Measurements from ENCODE around the gene ARHGEF25.
"Not testable (repeated sequence)": the region's sequence is repeated elsewhere in the genome, so short reads cannot be mapped to it uniquely, and the experiment has no call there.

ARHGEF25 gene

GRCh38 chr12:57585156-57585555, 26.1 kb upstream of the ARHGEF25 start:
- no peak for DNase-seq (ENCODE audit: low read depth, low spot score)

GRCh38 chr12:57586128-57586527, 25.1 kb upstream of the ARHGEF25 start:
- DNase-seq (ENCODE audit: low read depth, low spot score): no peak

DNA sequence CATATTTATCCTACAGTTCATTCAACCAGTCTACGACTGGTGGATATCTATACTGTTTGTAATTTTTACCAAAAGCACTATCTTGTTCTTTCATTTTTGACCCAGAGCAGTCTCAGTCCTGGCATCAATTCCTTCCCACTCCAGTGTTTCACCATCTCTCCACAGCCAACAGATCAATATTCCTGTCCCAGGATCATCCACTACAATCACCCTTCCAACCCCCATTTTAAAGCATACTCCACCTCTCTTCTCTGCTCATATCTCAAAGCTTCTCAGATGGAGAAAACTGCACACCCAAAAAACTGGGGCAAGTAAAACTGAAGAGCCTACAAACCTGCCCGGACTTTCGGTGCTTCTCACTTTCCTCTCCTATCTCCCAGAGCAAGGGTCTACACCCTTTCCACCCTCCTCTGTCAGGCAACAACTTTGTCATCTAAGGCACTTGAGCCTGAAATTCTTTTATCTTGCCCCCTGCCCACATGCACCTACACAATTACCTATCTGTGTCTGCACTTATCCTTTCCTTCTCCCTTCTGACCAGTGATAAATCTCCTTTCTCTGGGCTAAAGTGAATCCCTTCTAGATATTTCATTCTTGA, 24.3 kb upstream of the ARHGEF25 start:
- DNase-seq (ENCODE audit: low read depth, low spot score): no peak

DNA sequence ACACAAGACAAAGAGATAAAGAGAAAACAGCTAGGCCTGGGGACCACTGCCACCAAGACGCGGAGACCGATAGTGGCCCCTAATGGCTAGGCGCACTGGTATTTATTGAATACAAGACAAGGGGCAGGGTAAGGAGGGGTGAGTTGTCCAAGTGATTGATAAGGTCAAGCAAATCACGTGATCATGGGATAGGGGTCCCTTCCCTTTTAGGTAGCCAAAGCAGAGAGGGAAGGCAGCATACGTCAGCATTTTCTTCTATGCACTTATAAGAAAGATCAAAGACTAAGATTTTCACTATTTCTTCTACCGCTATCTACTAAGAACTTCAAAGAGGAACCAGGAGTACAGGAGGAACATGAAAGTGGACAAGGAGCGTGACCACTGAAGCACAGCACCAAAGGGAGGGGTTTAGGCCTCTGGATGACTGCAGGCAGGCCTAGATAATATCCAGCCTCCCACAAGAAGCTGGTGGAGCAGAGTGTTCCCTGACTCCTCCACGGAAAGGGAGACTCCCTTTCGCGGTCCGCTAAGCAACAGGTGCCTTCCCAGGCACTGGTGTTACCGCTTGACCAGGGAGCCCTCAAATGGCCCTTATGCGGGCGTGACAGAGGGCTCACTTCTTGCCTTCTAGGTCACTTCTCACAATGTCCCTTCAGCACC, 22.2 kb upstream of the ARHGEF25 start:
- DNase-seq (ENCODE audit: low read depth, low spot score): not testable (repeated sequence)

- no peak for DNase-seq (ENCODE audit: low read depth, low spot score)
Observed at GRCh38 chr12:57590479-57590863, 20.8 kb upstream of the ARHGEF25 start.

- DNase-seq (ENCODE audit: low read depth, low spot score): peak; percentile 52
Observed at GRCh38 chr12:57590864-57591781, 20.1 kb upstream of the ARHGEF25 start, which contains the start of gene PIP4K2C. TSS of gene PIP4K2C (plus strand) at chr12:57591192. CDS start at chr12:57591290, 98 bp downstream.

DNA sequence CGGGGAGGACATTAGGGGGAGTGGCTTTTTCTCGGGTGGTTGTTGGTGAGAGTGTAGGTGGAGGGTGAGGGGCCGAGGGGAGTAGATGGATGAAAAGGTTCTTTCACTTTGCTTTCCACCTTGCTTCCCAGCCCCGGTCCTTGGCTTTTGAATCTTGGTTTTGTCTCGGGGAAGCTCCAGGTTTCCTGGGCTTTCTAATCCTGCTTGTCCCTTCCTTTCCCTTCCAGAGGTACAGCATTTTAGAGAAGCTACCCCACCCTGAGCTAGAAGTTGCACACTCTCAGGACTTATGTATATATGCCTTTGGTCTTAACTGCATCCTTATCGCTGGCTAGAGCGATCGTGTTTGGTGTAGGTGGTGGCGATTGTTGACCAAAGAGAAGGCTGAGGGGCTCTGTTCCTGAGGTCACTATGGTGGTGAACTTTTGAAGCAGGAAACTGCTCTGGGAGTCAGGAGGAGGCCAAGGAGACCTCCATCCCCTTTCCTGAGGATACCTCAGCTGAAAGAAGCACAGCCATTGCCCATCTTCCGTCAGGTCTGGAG, 19.4 kb upstream of the ARHGEF25 start:
- DNase-seq (ENCODE audit: low read depth, low spot score): no peak

DNA sequence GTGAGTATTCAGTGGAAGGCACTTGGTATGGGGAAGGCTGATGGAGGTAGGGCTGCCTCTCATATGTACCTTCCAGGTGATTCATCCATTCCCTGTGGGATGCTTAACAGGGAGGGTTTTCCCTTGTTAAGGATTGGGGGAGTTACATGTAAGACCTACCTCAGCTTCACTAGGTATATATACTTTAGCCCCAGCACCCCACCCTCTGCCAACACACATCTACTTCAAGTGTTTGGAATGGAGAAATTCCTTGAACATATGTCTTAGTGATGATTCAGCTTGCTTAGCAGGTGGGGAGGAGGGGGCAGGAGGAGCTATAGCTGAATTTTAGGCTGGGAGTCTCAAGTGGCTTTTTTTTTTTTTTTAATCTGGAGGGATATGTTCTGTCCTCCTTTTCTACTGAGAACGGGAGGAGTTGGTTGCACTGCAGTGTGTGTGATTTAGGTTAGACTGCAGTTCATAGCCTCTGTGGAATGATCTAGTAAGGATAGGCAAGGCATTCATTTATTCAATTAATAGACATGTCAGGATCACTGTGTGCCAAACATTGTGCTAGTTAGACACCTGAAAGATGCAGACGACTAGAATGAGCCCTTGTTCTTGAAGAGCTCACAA, 18.6 kb upstream of the ARHGEF25 start:
- no peak for DNase-seq (ENCODE audit: low read depth, low spot score)

DNA sequence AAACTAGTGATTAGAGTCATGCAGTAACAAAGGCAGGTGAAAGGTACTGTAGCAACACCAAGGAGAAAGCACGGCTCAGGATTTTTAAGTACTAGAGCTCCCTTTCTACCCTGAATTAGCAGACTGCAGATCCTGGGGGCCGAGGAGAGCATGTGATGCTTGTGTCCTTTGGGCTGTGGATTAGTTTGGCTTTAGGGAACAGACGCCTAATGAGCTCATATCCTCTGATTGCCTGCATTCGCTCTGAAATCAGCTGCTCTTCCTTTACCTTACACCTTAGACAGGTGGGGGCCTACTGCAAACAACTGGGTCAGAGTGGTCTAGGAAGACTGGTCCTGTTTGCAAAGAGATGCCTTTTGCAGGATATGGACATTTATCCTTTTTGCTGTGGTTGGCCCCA, 18.0 kb upstream of the ARHGEF25 start:
- no peak for DNase-seq (ENCODE audit: low read depth, low spot score)

DNA sequence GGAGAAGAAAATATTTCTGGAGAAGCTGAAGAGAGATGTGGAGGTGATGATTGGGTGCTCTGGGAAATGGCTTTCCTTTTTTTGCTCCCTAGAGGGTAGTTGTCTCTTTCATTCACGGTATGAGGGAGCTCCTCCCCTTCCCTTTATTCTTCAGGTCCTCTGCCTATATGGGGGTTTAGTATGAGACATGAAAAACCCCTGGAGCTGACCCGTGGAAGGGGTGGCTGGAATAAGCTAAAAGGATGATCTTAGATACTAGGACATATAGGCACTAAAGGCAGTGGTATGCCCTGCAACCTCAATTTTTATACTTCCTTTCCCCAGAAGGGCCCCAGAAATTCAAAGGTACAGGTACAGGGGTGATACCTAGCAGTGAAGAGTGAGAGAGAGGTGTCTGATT, 10.8 kb upstream of the ARHGEF25 start:
- no peak for DNase-seq (ENCODE audit: low read depth, low spot score)

DNA sequence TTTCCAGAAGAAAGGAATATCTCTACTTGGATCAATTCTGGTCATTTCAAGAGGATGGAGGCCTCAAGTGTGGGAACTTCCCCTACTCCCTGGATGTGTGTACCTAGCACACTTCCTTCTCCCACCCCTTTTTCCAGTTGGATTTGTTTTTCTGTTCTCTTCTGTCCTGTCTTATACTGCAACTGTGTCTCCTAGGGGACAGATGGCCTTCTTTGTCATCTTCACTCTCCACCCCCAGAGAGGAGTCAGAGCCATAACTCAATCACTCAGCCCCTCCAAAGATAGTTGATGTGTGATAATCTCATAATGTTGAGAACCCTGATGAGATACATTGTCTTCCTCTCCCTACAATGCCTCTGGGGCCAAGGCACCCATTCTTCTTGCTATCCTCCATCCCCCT, 8.7 kb upstream of the ARHGEF25 start:
- no peak for DNase-seq (ENCODE audit: low read depth, low spot score)

- no peak for DNase-seq (ENCODE audit: low read depth, low spot score)
Observed at GRCh38 chr12:57603324-57603723, 7.9 kb upstream of the ARHGEF25 start.

- DNase-seq (ENCODE audit: low read depth, low spot score): no peak
Observed at GRCh38 chr12:57603815-57604453, 7.3 kb upstream of the ARHGEF25 start.

- DNase-seq (ENCODE audit: low read depth, low spot score): no peak
Observed at GRCh38 chr12:57604454-57604991, 6.7 kb upstream of the ARHGEF25 start, which contains the start of gene DTX3. TSS of gene DTX3 (plus strand) at chr12:57604824. CDS start at chr12:57606518, 1,694 bp downstream.

GRCh38 chr12:57604992-57605810, 6.0 kb upstream of the ARHGEF25 start:
- no peak for DNase-seq (ENCODE audit: low read depth, low spot score)

DNA sequence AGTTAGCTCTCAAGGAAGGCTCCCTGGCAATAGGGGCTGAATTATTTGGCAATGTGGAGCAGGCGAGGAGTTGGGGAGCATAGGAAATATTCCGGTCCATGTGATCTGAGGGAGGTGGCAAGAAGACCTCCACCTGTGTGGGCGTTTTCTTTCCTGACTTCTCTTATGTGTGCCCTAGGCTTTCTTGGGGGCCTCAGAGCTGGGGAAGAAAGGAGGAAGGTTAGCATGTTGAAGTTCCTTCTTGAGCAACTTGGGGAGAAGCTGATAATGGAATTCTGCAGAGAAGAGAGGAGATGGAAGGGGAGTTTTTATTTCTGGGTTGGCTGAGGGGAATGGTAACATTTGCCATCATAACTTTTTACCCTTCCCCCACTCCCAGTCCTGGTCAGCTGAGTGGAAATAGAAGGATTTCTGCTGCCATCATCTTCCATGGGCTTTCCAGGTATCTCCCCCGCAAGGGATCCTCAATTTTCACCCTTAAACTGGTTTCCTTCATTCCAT, 5.4 kb upstream of the ARHGEF25 start:
- DNase-seq (ENCODE audit: low read depth, low spot score): no peak

DNA sequence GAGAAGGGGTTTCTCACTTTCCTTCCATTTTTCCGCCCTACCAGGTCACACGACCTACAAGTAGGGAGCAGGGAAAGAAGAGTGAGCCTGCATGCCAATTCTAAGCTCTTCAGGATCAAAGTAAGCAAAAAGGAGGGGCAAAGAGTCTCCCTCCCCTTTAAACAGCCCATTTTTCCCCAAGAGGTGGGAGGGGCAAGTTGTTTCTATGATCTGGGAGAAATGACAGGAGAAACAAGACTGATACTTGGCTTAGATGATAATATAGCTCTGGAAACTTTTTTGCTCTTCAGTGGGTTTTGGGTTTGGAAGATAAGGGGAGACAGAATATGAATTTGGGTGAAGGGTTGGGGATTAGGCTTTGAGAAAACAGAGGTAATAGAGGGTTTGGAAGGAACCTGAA, 4.8 kb upstream of the ARHGEF25 start:
- no peak for DNase-seq (ENCODE audit: low read depth, low spot score)

DNA sequence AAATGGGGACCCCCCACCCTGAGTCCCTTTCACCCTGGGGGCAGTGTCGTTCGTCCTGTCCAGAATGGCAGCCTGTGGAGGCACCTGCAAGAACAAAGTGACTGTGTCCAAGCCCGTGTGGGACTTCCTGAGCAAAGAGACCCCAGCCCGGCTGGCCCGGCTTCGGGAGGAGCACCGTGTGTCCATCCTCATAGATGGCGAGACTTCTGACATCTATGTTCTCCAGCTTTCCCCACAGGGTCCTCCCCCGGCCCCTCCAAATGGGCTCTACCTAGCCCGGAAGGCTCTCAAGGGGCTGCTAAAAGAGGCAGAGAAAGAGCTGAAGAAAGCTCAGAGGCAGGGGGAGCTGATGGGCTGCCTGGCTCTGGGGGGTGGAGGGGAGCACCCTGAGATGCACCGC, 4.4 kb upstream of the ARHGEF25 start:
- no peak for DNase-seq (ENCODE audit: low read depth, low spot score)

DNA sequence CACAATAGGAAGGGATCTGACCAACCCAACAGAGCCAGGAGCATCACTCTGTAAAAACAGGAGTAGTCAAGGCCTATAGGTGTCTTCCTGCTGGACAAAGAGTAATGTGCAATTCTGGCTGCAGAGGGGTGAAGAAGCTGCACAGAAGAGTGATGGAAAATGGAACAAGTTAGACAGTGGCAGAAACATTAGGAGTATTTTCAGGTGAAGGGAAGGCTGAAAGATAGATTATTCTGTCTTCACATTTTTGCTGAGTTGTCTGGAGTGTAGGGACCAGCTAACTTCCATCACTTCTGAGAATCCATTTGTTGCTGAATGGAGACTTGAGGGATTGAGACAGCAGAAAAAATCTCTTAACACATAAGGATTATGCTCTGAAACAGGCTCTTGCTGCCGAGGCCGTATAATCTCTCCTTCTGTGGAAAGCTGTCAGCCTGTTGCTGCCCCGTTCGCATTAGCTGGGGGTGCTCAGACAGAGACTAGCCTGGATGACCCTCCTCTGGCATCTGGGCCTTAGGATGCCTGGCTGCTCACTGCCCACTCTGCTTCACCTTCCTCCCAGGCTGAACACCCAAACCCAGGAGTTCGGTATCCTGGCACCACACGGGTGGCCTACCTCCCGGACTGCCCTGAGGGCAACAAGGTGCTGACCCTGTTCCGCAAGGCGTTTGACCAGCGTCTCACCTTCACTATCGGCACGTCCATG, 3.1 kb upstream of the ARHGEF25 start:
- DNase-seq (ENCODE audit: low read depth, low spot score): no peak

Measured in activated CD4-positive, CD25-positive, alpha-beta regulatory T cell treated with anti-CD3 and anti-CD28 coated beads, Interleukin-2, amount 50 U/mL, for 16 hours (primary cell).